Transverse colon (tissue), 4 donors: Measurements from ENCODE around the gene KLK6. TPM values are rescaled to one million over a fixed set of nuclear protein-coding genes. Genes with fewer than 3 reads are reported as not detected.

Experiments
- DNase-seq: peaks from one replicate; pipeline ENCODE4 v3.0.0-alpha.2; 2019
- H3K27ac ChIP-seq, 4 donors: fragments of 200-600 bp; sonication (generic); 2 replicates each; pipeline ENCODE4 v1.5.1; 2016 to 2018; ENCODE audit warnings: inconsistent platforms in 4 of 4
- H3K27me3 ChIP-seq: fragments of 200-600 bp; sonication (generic); 2 replicates; pipeline ENCODE4 v1.5.1; 2017; ENCODE audit warnings: inconsistent platforms
- H3K36me3 ChIP-seq, 4 donors: fragments of 200-600 bp; sonication (generic); 2 replicates each; pipeline ENCODE4 v1.5.1; 2017 to 2019; ENCODE audit warnings: inconsistent platforms in 4 of 4
- H3K4me1 ChIP-seq, 4 donors: fragments of 200-600 bp; sonication (generic); 2 replicates each; pipeline ENCODE4 v1.5.1; 2017 to 2020; ENCODE audit warnings: inconsistent platforms in 4 of 4
- H3K4me3 ChIP-seq, 4 donors: fragments of 200-600 bp; sonication (generic); 1 replicate in 1 of 4; 2 replicates in 3 of 4; pipeline versions ENCODE4 v1.5.1 to v1.6.1; 2017 to 2019; ENCODE audit warnings: inconsistent platforms in 4 of 4
- H3K9me3 ChIP-seq, 2 donors: fragments of 200-600 bp; sonication (generic); 2 replicates each; pipeline ENCODE4 v1.5.1; 2017 to 2019; ENCODE audit warnings: inconsistent platforms in 2 of 2
- EP300 ChIP-seq: sonication (generic); formaldehyde crosslinking; IDR thresholded peaks from one replicate; pipeline ENCODE4 v1.6.1; 2017; ENCODE audit warnings: antibody characterized with exemption, low read depth
- POLR2A ChIP-seq: fragments of 450-650 bp; IDR thresholded peaks from one replicate; pipeline ENCODE4 v1.6.1; 2016; ENCODE audit warnings: antibody characterized with exemption, mild to moderate bottlenecking, moderate library complexity
- POLR2AphosphoS5 ChIP-seq, 3 donors: sonication (generic); formaldehyde crosslinking; IDR thresholded peaks; one replicate each; pipeline ENCODE4 v1.6.1; 2016; ENCODE audit warnings: antibody characterized with exemption in 3 of 3
- WGBS, 2 donors: methylation state at CpG; one replicate each; pipeline ENCODE4 v1.1.5; 2018; ENCODE audit warnings: low coverage in 1 of 2; 5-methylcytosine and 5-hydroxymethylcytosine counted together
- in situ Hi-C, 4 donors: fragments of 200-750 bp; cut with MboI; loops; one replicate each; pipeline versions ENCODE4 v1.15.0 to v1.15.1; 2017; ENCODE audit warnings: low sequenced_read_pairs in 3 of 4, low pct_ligation_motif_present in 1 of 4, low pct_unique_long_range_greater_than_20kb in 1 of 4
- intact Hi-C: fragments of 100-400 bp; cut with DNase I; formaldehyde crosslinking; loops from one replicate; pipeline ENCODE4 v1.15.1; 2023; ENCODE audit warnings: low total_unique reads
- total RNA-seq, 4 donors: library from RNA; depleted of rRNA; stranded (reverse); fragments of >200 nt; gene quantifications; one replicate each; pipeline ENCODE4 v1.1.0, GENCODE V29; 2016
- TF ChIP-seq, protein P1 (sequence below), 5 experiments: fragments of 200-600 bp in 3 of 5; fragments of 450-650 bp in 2 of 5; sonication (generic) in 3 of 5; IDR thresholded peaks; 1 replicate in 2 of 5; 2 replicates in 3 of 5; pipeline ENCODE4 v1.5.1; 2016 to 2017; ENCODE audit warnings: antibody characterized with exemption in 5 of 5, inconsistent platforms in 3 of 5, mild to moderate bottlenecking in 2 of 5, moderate library complexity in 1 of 5

The KLK6 gene
- total RNA-seq, 4 donors from 2014 or later: not detected

DNA sequence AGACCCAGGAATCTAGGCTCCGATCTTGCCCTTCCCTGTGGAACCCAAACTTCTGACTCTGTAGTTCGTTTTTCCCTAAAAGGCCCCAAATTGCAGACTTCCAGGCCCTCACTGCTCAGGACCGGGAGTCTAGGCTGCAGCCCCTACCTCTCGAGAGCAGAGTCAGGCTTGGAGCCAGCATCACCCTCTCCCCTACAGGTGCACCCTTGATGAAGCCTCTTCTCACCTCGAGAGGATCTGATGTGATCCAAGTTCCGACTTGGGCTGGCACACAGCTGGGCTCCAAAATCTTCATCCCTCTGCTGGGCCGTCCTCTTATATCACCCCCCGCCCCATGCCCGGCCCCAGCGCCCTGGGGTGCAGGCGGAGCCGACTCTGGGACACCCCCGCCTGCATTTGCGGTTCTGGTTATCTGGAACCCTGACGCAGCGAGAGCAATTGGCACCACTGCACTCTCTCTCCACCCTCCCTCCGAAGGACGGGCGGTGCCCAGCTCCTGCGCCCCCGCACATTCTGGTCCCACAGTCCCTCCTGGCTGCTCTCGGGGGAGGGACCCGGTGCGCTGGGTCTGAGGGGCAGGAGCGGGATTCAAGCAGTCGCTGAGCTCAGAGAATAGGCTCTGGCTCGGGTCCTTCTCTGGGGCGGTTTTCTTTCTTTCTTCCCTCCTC is 14.4 kb upstream of the KLK6 start, which contains the start of gene KLK7:
Gene KLK7, minus strand, starts transcription at position 293 of the 668 bp plus-strand sequence. CDS start 1,518 bp downstream, outside the sequence.
- no peak within 1 kb of the TSS for H3K27ac ChIP-seq
- 22% methylated on average over 26 of the region's 28 CpGs; no CpG with 5 or more reads in 1 of the 2 donors for WGBS, 2 donors
- no peak for TF ChIP-seq EP300
- TF ChIP-seq POLR2A: no peak
- TF ChIP-seq POLR2AphosphoS5 (IDR thresholded peaks at IDR 0.05): no peak
- TF ChIP-seq, protein P1, sequence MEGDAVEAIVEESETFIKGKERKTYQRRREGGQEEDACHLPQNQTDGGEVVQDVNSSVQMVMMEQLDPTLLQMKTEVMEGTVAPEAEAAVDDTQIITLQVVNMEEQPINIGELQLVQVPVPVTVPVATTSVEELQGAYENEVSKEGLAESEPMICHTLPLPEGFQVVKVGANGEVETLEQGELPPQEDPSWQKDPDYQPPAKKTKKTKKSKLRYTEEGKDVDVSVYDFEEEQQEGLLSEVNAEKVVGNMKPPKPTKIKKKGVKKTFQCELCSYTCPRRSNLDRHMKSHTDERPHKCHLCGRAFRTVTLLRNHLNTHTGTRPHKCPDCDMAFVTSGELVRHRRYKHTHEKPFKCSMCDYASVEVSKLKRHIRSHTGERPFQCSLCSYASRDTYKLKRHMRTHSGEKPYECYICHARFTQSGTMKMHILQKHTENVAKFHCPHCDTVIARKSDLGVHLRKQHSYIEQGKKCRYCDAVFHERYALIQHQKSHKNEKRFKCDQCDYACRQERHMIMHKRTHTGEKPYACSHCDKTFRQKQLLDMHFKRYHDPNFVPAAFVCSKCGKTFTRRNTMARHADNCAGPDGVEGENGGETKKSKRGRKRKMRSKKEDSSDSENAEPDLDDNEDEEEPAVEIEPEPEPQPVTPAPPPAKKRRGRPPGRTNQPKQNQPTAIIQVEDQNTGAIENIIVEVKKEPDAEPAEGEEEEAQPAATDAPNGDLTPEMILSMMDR (IDR thresholded peaks at IDR 0.05): no peak
- no peak within 1 kb of the TSS for H3K4me3 ChIP-seq
- H3K4me1 ChIP-seq: no peaks in the 10 kb centered on the region
- intact Hi-C loops (no loop called here), in situ Hi-C loops (no loop called here)
- no peaks in the 10 kb centered on the region for H3K36me3 ChIP-seq
- no peak for DNase-seq
- H3K9me3 ChIP-seq: no peaks in the 10 kb centered on the region
- H3K27me3 ChIP-seq: peaks cover 40% of the 10 kb centered on the region

DNA sequence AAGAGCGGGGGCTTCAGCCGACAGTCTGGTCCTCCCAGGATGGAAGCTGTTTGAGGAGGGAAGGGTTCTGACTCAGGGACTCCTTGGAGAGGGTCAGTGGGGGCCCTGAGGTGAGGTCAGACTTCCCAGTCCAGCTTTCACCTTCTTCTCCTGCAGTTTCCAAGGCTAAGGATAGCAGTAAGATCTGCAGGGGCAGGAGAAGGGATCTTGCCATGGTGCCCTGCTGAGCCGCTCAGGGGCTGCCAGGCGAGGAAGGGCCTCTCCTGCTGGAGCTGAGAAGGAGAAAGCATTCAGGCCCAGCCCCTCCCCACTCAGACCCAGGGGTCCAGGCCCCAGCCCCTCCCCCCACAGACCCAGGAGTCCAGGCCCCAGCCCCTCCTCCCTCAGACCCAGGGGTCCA is 12.8 kb upstream of the KLK6 start:
- H3K9me3 ChIP-seq: no peaks in the 10 kb centered on the region
- H3K36me3 ChIP-seq: no peaks in the 10 kb centered on the region
- H3K4me3 ChIP-seq: no peak overlapping the region
- no peak for DNase-seq
- in situ Hi-C loops: no loop called here
- peaks cover 33% of the 10 kb centered on the region for H3K27me3 ChIP-seq
- no peak overlapping the region for H3K27ac ChIP-seq
- no peaks in the 10 kb centered on the region for H3K4me1 ChIP-seq
- WGBS, 2 donors: 39% methylated on average over 2 of the region's 4 CpGs; no CpG with 5 or more reads in 1 of the 2 donors
- no peak for TF ChIP-seq POLR2AphosphoS5 (IDR thresholded peaks at IDR 0.05)
- TF ChIP-seq EP300: no peak
- TF ChIP-seq POLR2A: no peak
- TF ChIP-seq, protein P1 (IDR thresholded peaks at IDR 0.05): no peak
- intact Hi-C loops: no loop called here

DNA sequence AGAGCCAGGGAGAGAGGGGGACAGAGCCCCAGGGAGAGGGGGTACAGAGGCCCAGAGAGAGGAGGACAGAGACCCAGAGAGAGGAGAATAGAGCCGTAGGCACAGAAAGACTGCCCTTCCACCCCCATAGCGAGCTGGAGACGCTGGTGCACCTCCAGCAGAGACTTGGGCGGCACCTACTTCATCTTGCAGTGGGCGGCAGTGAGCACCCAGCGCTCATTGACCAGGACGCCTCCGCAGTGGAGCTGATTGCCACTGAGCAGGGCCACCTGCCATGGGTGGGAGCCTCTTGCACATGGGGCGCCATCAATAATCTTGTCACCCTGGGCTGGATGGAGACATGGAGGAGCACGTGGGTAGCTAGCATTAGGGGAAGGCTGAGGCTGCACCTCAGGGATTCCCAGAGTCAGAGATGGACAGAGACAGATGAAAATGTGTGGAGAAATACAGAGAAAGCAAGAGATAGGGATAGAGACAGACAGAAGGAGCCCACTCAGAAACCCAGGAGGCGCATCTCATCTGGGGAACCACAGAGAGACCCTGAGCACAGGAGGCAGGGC is 12.3 kb upstream of the KLK6 start:
- Histone ChIP-seq H3K9me3 (no peaks in the 10 kb centered on the region), H3K36me3 (no peaks in the 10 kb centered on the region), H3K4me3 (no peak overlapping the region), H3K27me3 (peaks cover 31% of the 10 kb centered on the region), H3K27ac (no peak overlapping the region), H3K4me1 (no peaks in the 10 kb centered on the region)
- in situ Hi-C loops (no loop called here), intact Hi-C loops (no loop called here)
- WGBS, 2 donors: 0 to 48% methylated on average over 1 to 11 of the region's 11 CpGs
- DNase-seq: no peak
- TF ChIP-seq POLR2AphosphoS5 (IDR thresholded peaks at IDR 0.05): no peak

DNA sequence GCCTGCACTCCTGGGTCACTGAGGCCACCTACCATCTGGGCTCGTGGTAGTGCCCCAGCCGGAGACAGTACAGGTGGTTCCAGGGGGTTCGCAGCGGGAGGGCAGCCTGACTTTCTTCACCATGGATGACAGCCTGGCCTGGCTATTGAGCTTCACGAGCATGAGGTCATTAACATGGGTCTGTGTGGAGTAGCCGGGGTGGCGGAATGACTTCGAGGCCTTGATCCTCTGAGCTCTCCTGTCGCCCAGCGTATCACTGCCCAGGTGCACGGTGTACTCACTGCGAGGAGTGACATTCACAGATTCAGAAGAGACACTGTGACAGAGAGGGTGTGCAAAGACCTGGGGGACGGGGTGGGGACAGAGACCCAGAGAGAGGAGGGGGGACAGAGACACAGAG is 10.8 kb upstream of the KLK6 start:
- DNase-seq: no peak
- 49 to 50% methylated on average over 7 to 13 of the region's 13 CpGs for WGBS, 2 donors
- H3K4me1 ChIP-seq: no peaks in the 10 kb centered on the region
- no peaks in the 10 kb centered on the region for H3K9me3 ChIP-seq
- TF ChIP-seq, protein P1 (IDR thresholded peaks at IDR 0.05): no peak
- TF ChIP-seq EP300: no peak
- no peak for TF ChIP-seq POLR2A
- H3K4me3 ChIP-seq: no peak overlapping the region
- intact Hi-C loops: no loop called here
- in situ Hi-C loops: no loop called here
- no peaks in the 10 kb centered on the region for H3K36me3 ChIP-seq
- no peak overlapping the region for H3K27ac ChIP-seq
- peaks cover 23% of the 10 kb centered on the region for H3K27me3 ChIP-seq
